ENCODE data around the gene CNP. TPM values are rescaled to one million over a fixed set of nuclear protein-coding genes. Genes with fewer than 3 reads are reported as not detected.

CNP gene
- total RNA-seq, 1 experiment from 2014 or later: 79.9 TPM

DNA sequence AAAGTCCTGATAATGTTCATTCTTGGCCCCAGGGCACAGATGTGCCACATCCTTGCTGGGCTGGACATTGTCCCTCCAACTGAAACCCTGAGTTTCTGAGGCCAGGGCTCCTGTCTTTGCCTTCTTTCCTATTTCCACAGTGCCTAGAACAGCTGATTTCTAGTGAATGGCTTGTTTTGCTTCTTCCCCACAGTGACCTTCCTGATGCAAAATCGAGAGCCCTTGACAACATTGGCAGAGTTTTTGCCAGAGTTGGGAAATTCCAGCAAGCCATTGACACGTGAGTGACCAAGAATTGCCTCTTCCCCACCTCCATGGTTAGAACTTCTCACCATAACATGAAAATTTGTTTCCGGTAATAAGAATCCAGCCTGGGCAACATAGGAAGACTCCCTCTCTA lies 21.7 kb upstream of the CNP start:
- no TSS peak for BruUV-seq (replicated peaks)
- no peaks in the 10 kb centered on the region for H3K36me3 ChIP-seq (ENCODE audit: control insufficient read depth, insufficient read depth, low read length)
- CTCF ChIA-PET: no interaction called here

GRCh38 chr17:41948762-41949460 lies 17.7 kb upstream of the CNP start:
- H3K4me3 ChIP-seq (ENCODE audit: low read depth in 2 of 2, low read length in 2 of 2): no peak overlapping the region
- H3K4me1 ChIP-seq (ENCODE audit: control insufficient read depth, insufficient read depth, low read length): no peaks in the 10 kb centered on the region
- TF ChIP-seq POLR2AphosphoS5 (IDR thresholded peaks at IDR 0.05; ENCODE audit: low read depth, low read length) (no peak), TCF7L2 (IDR thresholded peaks at IDR 0.05; ENCODE audit: low read depth, low read length) (no peak), SIN3A (IDR thresholded peaks at IDR 0.05; ENCODE audit: borderline replicate concordance, insufficient read depth, low read depth, low read length) (no peak)
- TF ChIP-seq, protein P1, sequence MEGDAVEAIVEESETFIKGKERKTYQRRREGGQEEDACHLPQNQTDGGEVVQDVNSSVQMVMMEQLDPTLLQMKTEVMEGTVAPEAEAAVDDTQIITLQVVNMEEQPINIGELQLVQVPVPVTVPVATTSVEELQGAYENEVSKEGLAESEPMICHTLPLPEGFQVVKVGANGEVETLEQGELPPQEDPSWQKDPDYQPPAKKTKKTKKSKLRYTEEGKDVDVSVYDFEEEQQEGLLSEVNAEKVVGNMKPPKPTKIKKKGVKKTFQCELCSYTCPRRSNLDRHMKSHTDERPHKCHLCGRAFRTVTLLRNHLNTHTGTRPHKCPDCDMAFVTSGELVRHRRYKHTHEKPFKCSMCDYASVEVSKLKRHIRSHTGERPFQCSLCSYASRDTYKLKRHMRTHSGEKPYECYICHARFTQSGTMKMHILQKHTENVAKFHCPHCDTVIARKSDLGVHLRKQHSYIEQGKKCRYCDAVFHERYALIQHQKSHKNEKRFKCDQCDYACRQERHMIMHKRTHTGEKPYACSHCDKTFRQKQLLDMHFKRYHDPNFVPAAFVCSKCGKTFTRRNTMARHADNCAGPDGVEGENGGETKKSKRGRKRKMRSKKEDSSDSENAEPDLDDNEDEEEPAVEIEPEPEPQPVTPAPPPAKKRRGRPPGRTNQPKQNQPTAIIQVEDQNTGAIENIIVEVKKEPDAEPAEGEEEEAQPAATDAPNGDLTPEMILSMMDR (IDR thresholded peaks at IDR 0.05): no peak
- TF ChIP-seq, protein P2, sequence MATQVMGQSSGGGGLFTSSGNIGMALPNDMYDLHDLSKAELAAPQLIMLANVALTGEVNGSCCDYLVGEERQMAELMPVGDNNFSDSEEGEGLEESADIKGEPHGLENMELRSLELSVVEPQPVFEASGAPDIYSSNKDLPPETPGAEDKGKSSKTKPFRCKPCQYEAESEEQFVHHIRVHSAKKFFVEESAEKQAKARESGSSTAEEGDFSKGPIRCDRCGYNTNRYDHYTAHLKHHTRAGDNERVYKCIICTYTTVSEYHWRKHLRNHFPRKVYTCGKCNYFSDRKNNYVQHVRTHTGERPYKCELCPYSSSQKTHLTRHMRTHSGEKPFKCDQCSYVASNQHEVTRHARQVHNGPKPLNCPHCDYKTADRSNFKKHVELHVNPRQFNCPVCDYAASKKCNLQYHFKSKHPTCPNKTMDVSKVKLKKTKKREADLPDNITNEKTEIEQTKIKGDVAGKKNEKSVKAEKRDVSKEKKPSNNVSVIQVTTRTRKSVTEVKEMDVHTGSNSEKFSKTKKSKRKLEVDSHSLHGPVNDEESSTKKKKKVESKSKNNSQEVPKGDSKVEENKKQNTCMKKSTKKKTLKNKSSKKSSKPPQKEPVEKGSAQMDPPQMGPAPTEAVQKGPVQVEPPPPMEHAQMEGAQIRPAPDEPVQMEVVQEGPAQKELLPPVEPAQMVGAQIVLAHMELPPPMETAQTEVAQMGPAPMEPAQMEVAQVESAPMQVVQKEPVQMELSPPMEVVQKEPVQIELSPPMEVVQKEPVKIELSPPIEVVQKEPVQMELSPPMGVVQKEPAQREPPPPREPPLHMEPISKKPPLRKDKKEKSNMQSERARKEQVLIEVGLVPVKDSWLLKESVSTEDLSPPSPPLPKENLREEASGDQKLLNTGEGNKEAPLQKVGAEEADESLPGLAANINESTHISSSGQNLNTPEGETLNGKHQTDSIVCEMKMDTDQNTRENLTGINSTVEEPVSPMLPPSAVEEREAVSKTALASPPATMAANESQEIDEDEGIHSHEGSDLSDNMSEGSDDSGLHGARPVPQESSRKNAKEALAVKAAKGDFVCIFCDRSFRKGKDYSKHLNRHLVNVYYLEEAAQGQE (IDR thresholded peaks at IDR 0.05; ENCODE audit: insufficient read depth in 1 of 2, low read depth in 2 of 2, low read length in 1 of 2): no peak
- BruUV-seq (replicated peaks): no TSS peak
- no peaks in the 10 kb centered on the region for H3K9me3 ChIP-seq (ENCODE audit: control insufficient read depth, insufficient read depth, low read depth, low read length)
- POLR2A ChIA-PET: interaction anchor here (0.5 kb wide), 1 partner anchor 29 kb away, joined by 5 read pairs; no protein-coding TSS in a partner anchor
- intact Hi-C loops (cut with micrococcal nuclease; ENCODE audit: unreplicated experiment) (no loop called here), in situ Hi-C loops (cut with HindIII; ENCODE audit: low pct_unique_long_range_greater_than_20kb, low sequenced_read_pairs) (no loop called here)
- no peak overlapping the region for H3K27ac ChIP-seq (ENCODE audit: low read length)
- no peaks in the 10 kb centered on the region for H3K36me3 ChIP-seq (ENCODE audit: control insufficient read depth, insufficient read depth, low read length)
- CTCF ChIA-PET: interaction anchor here (0.5 kb wide), 1 partner anchor 15 kb away, joined by 3 read pairs; no protein-coding TSS in a partner anchor
- DNase-seq (ENCODE audit: low read depth, low spot score) (no peak), ATAC-seq (no peak)
- H3K27me3 ChIP-seq (ENCODE audit: control insufficient read depth, insufficient read depth, low read length): no peaks in the 10 kb centered on the region

More for the DNA sequence above, 21.7 kb upstream of the CNP start:
- in situ Hi-C loops (cut with HindIII; ENCODE audit: low pct_unique_long_range_greater_than_20kb, low sequenced_read_pairs) (no loop called here), intact Hi-C loops (cut with micrococcal nuclease; ENCODE audit: unreplicated experiment) (no loop called here)
- TF ChIP-seq POLR2AphosphoS5 (IDR thresholded peaks at IDR 0.05; ENCODE audit: low read depth, low read length): no peak
- TF ChIP-seq, protein P1 (IDR thresholded peaks at IDR 0.05): no peak
- no peak for TF ChIP-seq TCF7L2 (IDR thresholded peaks at IDR 0.05; ENCODE audit: low read depth, low read length)
- no peak for TF ChIP-seq SIN3A (IDR thresholded peaks at IDR 0.05; ENCODE audit: borderline replicate concordance, insufficient read depth, low read depth, low read length)
- TF ChIP-seq, protein P2 (IDR thresholded peaks at IDR 0.05; ENCODE audit: insufficient read depth in 1 of 2, low read depth in 2 of 2, low read length in 1 of 2): no peak
- POLR2A ChIA-PET: interaction anchor here (0.7 kb wide), 1 partner anchor 19 kb away, joined by 3 read pairs; no protein-coding TSS in a partner anchor
- Histone ChIP-seq H3K4me1 (ENCODE audit: control insufficient read depth, insufficient read depth, low read length) (no peaks in the 10 kb centered on the region), H3K9me3 (ENCODE audit: control insufficient read depth, insufficient read depth, low read depth, low read length) (no peaks in the 10 kb centered on the region), H3K4me3 (ENCODE audit: low read depth in 2 of 2, low read length in 2 of 2) (no peak overlapping the region), H3K27me3 (ENCODE audit: control insufficient read depth, insufficient read depth, low read length) (no peaks in the 10 kb centered on the region), H3K27ac (ENCODE audit: low read length) (no peak overlapping the region)
- ATAC-seq (no peak), DNase-seq (ENCODE audit: low read depth, low spot score) (no peak)

All from Panc1 (cell line).